GM19023 (cell line): Measurements from ENCODE around the gene ANO7.

Experiments used
- ATAC-seq: cut with Tn5 transposase; IDR thresholded peaks from one replicate; pipeline ENCODE4 v1.9.1; 2021; ENCODE audit warnings: mild to moderate bottlenecking, moderate library complexity; ENCODE audit not compliant: unreplicated experiment

ANO7 gene

DNA sequence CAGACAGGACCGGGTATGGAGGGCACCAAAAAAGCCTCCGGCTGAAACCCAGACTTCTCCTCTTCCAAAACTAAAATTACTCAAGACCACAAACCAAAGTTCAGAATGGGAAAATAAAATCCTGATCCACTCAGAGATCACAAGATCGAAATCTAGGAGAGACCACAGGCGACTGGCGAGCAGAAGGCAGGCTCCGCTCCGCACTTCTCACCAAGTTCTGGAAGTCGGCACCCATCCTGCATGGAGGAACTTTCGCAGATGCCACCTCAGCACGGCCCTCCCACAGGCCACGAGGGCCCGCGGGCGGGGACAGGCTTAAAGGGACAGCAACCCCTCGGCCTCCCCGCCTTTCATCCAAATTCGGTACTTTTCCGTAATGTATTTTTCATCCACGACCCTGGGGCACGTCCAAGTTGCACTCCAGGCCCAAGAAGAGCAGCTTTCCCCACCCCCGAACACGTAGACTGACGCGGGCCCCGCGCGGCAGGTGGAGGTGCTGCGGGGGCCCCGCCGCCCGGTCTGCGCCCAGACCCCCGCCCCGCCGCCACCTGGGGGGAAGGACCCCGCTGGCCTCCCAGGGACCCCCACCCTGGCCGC is 83.3 kb downstream of the ANO7 start:
- peak; percentile 58 for ATAC-seq

DNA sequence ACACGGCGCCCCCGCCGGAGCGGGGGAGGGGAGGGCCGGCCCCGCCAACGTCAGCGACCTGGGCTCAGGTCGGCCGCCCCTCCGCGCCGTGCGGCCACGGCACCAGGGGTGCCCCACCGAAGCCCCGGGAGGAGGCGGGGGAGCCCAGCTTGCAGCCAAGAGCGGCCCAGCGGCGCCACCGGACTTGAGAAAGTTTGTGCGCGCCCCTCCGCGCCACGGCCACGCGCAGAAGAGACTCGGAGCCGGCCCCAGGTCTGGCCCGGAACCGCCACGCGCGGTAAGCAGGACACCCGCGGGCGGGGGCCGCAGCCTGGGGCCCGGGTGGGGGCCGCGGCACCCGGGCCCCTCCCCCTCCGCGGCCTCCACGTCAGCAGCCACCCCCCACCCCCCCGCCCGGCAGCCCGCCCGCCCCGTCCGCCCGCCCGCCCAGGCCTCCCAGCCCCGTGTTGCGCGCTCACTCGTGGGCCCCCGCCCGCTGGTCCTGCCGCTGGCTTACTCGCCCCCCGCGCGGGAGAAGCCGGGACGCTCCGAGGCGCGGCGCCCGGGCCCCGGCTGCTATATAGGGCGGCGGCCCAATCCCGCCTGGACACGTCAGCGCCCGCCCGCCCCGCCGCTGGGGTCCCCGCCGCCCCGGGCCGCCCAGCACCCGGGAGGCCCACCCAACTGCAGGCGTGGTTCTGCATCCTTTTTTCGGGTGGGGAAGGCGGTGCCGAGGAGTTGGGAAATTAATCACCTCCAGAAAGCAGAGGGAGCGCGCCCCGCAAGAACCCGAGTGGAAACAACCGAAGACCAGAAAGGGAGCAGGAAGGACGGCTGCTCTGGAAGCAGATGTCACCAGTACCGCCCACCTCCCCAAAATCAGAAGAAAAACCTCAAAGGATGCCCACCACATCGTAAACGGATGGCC is 84.1 kb downstream of the ANO7 start:
- peak; percentile 54 for ATAC-seq

DNA sequence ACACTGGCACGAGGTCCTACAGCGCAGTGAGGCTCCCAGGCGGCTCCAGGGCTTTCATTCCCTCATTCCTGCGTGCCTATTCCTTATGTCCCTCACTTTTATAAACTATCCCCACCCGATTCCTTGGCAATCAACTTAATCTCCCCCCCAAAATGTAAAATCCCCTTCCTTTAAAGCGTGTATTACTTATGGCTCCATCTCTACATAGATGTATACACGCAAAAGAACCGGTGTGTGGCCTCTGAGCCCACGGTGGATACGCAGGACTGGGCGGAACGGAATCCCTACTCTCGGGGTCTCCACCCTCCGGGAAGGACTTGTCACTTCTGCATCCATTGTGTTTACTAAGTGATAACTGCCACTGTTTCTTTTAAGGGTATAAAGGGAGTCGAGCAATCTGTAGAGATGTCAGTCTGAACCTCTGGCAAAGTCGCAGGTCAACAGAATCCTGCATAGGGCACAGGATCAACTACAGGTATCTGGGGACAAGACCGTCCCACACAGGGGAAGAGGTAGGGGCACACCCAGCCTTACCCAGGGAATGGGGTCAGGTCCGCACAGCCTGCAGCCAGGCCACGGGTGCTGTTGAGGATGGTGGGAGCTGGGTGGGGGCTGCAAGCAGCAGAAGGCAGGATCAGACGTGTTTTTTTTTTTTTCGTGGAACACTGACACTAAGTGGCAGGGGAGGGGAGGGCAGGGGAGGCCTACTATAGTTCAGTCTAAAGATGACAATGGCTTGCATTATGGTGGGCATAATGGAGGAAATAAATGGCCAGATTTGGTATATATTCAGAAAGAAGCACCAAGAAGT is 84.9 kb downstream of the ANO7 start:
- ATAC-seq, result no peak

DNA sequence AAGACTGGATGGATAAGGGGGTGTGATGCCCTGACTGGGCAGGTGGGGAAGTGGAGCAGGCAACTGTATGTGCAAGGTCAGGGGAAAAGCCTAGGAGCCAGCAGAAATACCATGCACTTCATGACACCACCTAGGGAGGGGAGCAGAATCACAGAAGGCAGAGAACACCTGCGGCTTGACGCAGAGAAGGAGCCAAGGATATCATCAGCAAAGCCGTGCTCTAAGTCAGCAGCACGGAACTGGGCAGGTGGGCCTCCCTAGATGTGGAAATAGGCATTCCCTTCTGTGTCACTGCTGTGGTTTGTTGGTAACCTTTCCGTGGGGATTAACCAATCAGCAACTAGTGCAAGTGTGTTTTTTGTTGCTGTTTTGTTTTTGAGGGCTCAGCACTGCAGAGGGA is 85.7 kb downstream of the ANO7 start:
- no peak for ATAC-seq
